HL-60 (cell line): ENCODE measurements around the gene NCOA3.

Source experiments
- GABPA ChIP-seq: IDR thresholded peaks from 2 replicates; pipeline ENCODE4 v1.6.1; 2012; ENCODE audit warnings: low read depth
- TF ChIP-seq, protein P1 (sequence below): IDR thresholded peaks from one replicate; pipeline ENCODE4 v1.5.1; 2011; ENCODE audit warnings: low read length, control low read depth, inconsistent platforms; ENCODE audit not compliant: insufficient read depth
- TF ChIP-seq, protein P2 (sequence below): IDR thresholded peaks from 2 replicates; pipeline ENCODE4 v1.6.1; 2012; ENCODE audit warnings: low read depth; ENCODE audit not compliant: insufficient replicate concordance

DNA sequence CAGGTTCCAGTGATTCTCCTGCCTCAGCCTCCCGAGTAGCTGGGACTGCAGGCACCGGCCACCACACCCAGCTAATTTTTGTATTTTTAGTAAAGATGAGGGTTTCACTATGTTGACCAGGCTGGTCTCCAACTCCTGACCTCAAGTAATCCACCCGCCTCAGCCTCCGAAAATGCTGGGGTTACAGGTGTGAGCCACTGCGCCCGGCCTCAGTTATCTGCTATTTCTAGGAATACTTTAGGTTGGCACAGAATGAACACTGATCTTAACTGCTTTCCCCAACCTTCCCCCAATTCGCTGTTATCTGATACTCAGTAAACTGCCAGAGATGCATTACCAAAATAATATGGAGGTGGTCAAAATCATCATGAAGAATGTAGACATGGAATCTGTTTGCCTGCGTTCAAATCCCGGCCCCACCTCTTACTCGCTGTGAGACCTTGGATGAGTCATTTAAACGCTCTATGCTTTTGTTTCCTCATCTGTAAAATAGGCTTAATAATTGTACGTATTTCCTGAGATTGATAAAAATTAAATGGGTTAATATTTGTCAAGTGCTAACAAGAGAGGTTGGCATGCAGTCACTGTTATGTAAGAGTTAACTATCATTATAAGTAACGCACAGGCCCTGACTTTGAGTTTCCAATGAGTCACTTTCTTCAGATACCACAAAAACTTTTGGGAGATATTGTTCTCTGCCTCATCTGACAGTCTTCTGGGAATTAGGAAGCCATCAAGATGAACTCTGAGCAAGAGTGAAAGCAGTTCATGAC lies 44.5 kb upstream of the NCOA3 start:
- TF ChIP-seq, protein P1, sequence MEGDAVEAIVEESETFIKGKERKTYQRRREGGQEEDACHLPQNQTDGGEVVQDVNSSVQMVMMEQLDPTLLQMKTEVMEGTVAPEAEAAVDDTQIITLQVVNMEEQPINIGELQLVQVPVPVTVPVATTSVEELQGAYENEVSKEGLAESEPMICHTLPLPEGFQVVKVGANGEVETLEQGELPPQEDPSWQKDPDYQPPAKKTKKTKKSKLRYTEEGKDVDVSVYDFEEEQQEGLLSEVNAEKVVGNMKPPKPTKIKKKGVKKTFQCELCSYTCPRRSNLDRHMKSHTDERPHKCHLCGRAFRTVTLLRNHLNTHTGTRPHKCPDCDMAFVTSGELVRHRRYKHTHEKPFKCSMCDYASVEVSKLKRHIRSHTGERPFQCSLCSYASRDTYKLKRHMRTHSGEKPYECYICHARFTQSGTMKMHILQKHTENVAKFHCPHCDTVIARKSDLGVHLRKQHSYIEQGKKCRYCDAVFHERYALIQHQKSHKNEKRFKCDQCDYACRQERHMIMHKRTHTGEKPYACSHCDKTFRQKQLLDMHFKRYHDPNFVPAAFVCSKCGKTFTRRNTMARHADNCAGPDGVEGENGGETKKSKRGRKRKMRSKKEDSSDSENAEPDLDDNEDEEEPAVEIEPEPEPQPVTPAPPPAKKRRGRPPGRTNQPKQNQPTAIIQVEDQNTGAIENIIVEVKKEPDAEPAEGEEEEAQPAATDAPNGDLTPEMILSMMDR, result no peak
- no peak for TF ChIP-seq GABPA
- TF ChIP-seq, protein P2, sequence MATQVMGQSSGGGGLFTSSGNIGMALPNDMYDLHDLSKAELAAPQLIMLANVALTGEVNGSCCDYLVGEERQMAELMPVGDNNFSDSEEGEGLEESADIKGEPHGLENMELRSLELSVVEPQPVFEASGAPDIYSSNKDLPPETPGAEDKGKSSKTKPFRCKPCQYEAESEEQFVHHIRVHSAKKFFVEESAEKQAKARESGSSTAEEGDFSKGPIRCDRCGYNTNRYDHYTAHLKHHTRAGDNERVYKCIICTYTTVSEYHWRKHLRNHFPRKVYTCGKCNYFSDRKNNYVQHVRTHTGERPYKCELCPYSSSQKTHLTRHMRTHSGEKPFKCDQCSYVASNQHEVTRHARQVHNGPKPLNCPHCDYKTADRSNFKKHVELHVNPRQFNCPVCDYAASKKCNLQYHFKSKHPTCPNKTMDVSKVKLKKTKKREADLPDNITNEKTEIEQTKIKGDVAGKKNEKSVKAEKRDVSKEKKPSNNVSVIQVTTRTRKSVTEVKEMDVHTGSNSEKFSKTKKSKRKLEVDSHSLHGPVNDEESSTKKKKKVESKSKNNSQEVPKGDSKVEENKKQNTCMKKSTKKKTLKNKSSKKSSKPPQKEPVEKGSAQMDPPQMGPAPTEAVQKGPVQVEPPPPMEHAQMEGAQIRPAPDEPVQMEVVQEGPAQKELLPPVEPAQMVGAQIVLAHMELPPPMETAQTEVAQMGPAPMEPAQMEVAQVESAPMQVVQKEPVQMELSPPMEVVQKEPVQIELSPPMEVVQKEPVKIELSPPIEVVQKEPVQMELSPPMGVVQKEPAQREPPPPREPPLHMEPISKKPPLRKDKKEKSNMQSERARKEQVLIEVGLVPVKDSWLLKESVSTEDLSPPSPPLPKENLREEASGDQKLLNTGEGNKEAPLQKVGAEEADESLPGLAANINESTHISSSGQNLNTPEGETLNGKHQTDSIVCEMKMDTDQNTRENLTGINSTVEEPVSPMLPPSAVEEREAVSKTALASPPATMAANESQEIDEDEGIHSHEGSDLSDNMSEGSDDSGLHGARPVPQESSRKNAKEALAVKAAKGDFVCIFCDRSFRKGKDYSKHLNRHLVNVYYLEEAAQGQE, result no peak
